Epidermal melanocyte (primary cell): Measurements from ENCODE around the gene RAB17.

Experiments
- DNase-seq: peaks from one replicate; pipeline ENCODE4 v3.0.0; 2011; ENCODE audit warnings: low spot score; ENCODE audit not compliant: insufficient read length

Gene RAB17

DNA sequence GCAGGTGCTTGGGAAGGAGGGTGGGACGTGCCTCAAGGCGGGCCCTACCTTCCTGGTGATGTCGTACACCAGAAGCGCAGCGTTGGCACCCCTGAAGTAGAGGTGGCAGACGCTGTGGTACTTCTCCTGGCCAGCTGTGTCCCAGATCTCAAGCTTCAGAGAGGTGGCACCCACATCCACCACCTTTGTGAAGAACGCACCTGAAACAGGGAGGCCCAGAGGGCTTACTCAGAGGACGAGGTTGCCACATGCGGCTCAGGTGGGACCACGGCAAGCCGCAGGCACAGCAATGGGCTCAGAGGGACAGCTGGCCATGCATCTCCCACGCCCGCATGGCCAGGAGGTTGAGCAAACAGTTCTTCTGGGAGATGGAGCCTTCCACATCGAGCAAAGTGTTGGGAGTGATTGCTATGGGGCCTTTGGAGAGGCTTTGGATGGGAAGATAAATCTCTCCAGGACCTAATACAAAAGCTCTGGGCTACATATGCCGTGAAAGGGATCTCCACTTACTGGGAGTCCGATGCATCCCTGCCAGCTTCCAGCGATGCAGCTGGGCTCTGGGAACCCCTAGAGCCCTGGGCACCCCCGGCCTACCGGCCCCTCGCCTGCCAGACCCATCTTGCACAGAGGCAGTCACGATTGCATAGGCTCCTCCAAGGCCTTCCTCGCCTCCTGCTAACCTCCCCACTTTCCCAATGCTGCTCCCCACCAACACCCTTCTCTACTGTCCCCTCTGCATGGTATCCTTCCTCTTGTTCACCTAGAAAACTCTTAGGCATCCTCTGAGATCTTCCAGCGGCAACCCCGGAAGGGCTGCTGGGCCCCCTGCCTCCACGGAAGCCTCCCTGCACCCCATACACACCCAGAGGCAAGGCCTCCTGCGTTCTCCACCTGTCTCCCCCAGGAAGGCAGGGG lies 12.3 kb downstream of the RAB17 start:
- no peak for DNase-seq

- DNase-seq, result no peak
Measured at GRCh38 chr2:237577458-237577857, 13.1 kb downstream of the RAB17 start.

- no peak for DNase-seq
Measured at GRCh38 chr2:237576974-237577373, 13.6 kb downstream of the RAB17 start.

- no peak for DNase-seq
Measured at GRCh38 chr2:237575869-237576862, 14.4 kb downstream of the RAB17 start.

- DNase-seq, result no peak
Measured at GRCh38 chr2:237574894-237575868, 15.4 kb downstream of the RAB17 start.

- DNase-seq, result no peak
Measured at GRCh38 chr2:237574467-237574866, 16.1 kb downstream of the RAB17 start.

DNA sequence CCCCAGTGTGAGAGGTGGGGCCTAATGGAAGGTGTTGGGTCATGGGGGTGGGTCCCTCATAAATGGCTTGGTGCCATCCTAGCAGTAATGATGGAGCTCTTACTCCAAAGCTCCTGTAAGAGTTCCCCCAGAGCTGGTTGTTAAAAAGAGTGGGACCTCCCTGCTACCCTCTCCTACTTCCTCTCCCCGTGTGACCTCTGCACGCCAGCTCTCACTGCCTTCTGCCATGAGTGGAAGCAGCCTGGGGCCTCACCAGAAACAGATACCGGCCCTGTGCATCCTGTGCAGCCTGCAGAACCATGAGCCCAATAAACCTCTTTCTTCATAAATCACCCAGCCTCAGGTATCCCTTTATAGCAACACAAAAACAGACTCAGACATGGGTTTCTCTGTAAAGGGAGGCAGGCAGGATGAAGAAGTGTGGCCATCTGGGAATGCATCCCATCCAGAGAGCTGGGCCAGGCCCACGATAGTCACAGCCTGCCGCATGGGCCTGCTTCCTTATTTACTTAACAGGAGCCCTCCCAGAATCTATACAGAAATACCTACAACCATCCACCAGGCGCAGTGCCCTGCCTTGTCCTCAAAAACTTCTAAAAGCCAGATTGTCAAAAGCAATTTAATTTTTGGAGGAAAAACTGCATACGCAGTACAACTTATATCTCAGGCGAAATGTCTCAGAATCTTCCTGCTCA lies 16.7 kb downstream of the RAB17 start:
- no peak for DNase-seq

DNA sequence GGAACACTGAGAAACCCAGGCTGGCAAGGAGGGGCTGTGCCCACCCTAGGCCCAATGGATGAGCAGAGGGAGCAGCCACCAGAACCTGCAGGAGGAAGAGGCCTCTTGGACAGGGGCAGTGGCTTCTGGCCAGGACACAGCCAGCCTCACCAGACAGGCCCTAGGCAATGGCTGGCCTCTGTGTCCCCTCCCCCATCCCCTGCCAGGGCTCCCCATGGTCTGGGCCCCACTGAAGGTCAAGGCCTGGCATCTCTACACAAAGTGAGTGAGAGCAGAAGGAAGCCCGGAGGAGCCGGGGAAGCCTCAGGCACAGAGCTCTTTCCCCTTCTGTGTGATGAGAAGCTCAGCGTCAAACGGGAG lies 17.8 kb downstream of the RAB17 start:
- DNase-seq, result no peak

GRCh38 chr2:237572021-237572741 lies 18.4 kb downstream of the RAB17 start:
- peak; percentile 99 for DNase-seq

DNA sequence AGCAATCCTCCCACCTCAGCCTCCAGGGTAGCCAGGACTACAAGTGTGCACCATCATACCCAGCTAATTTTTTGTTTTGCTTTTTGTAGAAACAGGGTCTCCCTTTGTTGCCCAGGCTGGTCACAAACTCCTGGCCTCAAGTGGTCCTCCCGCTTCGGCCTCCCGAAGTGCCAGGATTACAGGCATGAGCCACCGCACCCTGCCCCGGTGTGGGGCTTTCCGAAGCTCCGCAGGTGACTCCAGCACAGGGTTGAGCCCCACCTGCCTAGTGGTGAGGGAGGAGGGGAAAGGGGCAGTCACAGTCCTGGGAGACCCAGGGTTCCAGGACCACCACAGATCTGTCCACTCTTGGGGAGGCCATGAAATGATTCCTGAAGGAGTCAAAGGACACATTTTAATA lies 19.0 kb downstream of the RAB17 start:
- no peak for DNase-seq

GRCh38 chr2:237570776-237571335 lies 19.7 kb downstream of the RAB17 start:
- no peak for DNase-seq

- no peak for DNase-seq
Measured at GRCh38 chr2:237569896-237570295, 20.6 kb downstream of the RAB17 start.

DNA sequence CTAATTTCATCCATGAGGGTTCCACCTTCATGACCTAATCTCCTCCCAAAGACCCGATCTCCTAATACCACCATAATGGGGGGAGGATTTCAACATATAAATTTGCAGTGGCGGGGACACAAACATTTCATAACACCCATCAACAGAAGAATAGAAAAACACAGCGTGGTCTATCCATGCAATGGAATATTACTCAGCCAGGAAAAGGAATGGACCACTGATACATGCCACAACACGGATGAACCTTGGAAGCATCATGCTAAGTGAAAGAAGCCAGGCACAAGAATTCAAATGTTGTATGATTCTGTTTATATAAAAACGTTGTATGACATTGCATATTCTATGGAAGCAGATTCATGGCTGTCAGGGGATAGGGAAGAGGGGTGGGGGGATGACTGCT lies 21.5 kb downstream of the RAB17 start:
- no peak for DNase-seq

DNA sequence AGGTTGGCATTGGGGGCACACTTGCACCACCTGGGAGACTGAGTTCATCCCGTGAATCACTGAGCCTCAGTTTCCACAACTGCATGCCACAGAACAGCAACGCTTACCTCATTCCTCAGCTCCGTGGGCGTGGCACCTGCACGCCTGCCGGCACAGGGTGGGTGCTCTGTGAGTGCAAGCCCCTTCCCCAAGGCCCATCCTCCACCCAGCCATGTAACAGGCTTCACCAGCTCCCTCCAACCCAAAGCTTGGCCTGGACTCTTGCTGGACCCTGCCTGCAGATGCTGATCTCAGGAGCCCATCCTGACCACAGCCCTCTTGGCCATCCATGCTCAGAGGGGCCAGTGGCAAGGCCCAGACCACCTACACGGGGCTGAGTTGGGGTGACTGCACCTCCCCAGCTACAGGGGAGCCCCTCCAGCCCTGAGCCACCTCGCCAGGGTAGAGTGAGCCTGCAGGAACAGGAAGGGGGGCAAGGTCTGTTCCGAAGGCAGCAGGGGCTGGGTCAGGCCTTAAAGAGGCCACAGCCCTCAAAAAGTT lies 22.3 kb downstream of the RAB17 start:
- DNase-seq, result no peak

GRCh38 chr2:237567276-237568029 lies 23.1 kb downstream of the RAB17 start:
- DNase-seq, result no peak

DNA sequence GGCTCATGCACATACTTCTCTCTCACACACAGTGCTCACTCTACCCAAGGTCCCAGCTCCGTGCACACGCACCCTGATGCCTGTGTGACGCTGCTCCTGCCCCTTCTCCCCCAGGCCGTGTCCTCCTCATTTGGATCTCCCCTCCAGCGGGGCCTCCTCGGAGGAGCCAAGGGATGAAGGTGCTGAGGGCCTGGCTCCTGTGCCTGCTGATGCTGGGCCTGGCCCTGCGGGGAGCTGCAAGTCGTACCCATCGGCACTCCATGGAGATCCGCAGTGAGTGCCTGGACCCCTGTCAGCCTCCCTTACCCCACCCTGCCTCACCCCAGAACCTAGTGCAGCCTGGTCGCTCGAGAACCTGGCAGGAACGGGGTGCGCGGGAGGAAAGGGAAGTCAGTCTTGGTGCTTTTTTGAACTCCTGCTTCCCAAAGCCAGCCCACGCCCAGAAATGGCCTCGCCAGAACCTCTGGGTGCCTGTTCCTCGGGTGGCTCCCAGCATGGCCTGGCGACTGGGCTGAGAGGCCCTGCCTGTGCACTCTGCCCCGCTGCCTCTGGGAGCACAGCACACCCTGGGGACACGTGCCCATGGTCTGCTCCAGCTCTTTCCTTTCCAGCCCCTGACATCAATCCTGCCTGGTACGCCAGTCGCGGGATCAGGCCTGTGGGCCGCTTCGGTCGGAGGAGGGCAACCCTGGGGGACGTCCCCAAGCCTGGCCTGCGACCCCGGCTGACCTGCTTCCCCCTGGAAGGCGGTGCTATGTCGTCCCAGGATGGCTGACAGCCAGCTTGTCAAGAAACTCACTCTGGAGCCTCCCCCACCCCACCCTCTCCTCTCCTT lies 23.9 kb downstream of the RAB17 start, which contains the start of gene PRLH:
PRLH (plus strand) TSS at position 174 of the 835 bp plus-strand sequence; CDS start at position 174, 0 bp downstream.
- DNase-seq, result no peak

DNA sequence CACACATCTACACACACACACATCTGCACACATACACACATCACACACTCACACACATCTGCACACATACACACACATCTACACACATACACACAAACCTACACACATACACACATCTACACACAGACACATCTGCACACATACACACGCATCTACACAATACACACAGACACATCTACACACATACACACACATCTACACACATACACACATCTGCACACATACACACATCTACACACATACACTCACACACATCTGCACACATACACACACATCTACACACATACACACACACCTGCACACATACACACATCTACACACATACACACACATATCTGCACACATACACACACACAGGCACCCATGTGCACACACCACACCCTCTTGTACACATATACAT lies 24.6 kb downstream of the RAB17 start:
- no peak for DNase-seq
